Naive thymus-derived CD4-positive, alpha-beta T cell (primary cell): Measurements from ENCODE around the gene AGTR1. TPM values are rescaled to one million over a fixed set of nuclear protein-coding genes. Genes with fewer than 3 reads are reported as not detected.

Source experiments
- ATAC-seq: fragments of 150-1000 bp; cut with Tn5 transposase; 2 replicates; pipeline ENCODE4 v1.10.0; 2021; ENCODE audit warnings: mild to moderate bottlenecking, moderate library complexity
- CTCF ChIA-PET: fragments of 350-600 bp; sonication (Branson Sonifier 250); formaldehyde crosslinking; loops from one replicate; lab custom pipeline; 2021; ENCODE audit warnings: antibody characterized with exemption; lab: Charles Lee
- POLR2A ChIA-PET: fragments of 350-600 bp; sonication (Branson Sonifier 250); formaldehyde crosslinking; loops from one replicate; lab custom pipeline; 2021; ENCODE audit warnings: antibody characterized with exemption, inconsistent platforms; lab: Charles Lee
- DNase-seq, 9 donors: peaks; one replicate each; pipeline versions ENCODE4 v3.0.0 to v3.0.0-alpha.2; 2020 to 2022; ENCODE audit warnings: mixed read lengths in 1 of 9
- H3K27ac ChIP-seq: one replicate; pipeline ENCODE4 v1.7.0; 2013; ENCODE audit warnings: mild to moderate bottlenecking, low read depth, low read length, moderate library complexity
- H3K27me3 ChIP-seq, 2 donors: one replicate each; pipeline ENCODE4 v1.7.0; 2013; ENCODE audit warnings: low read length in 2 of 2, mild to moderate bottlenecking in 2 of 2, moderate library complexity in 2 of 2; ENCODE audit not compliant: control insufficient read depth in 2 of 2, insufficient read depth in 2 of 2
- H3K36me3 ChIP-seq, 3 experiments: 1 replicate in 2 of 3; 2 replicates in 1 of 3; pipeline ENCODE4 v1.7.0; 2013; ENCODE audit warnings: low read length in 3 of 3, mild to moderate bottlenecking in 3 of 3, moderate library complexity in 1 of 3; ENCODE audit not compliant: insufficient read depth in 3 of 3, control insufficient read depth in 2 of 3
- H3K4me1 ChIP-seq, 2 donors: one replicate each; pipeline ENCODE4 v1.7.0; 2013; ENCODE audit warnings: low read length in 2 of 2, mild to moderate bottlenecking in 2 of 2, moderate library complexity in 1 of 2; ENCODE audit not compliant: control insufficient read depth in 2 of 2, insufficient read depth in 2 of 2
- H3K4me3 ChIP-seq: 2 replicates; pipeline ENCODE4 v1.7.0; 2013; ENCODE audit warnings: mild to moderate bottlenecking, low read length
- H3K9me3 ChIP-seq, 3 experiments: 1 replicate in 2 of 3; 2 replicates in 1 of 3; pipeline ENCODE4 v1.7.0; 2013; ENCODE audit warnings: low read length in 3 of 3; ENCODE audit not compliant: control insufficient read depth in 2 of 3
- H3K27ac Mint-ChIP-seq, 9 donors: one replicate each; pipeline ENCODE4 v1.8.0; 2020 to 2022; ENCODE audit warnings: mixed read lengths in 9 of 9, mild to moderate bottlenecking in 8 of 9, moderate library complexity in 5 of 9, inconsistent platforms in 2 of 9
- H3K27me3 Mint-ChIP-seq, 5 donors: one replicate each; pipeline ENCODE4 v1.8.0; 2021 to 2022; ENCODE audit warnings: mixed read lengths in 5 of 5, mild to moderate bottlenecking in 1 of 5
- H3K36me3 Mint-ChIP-seq, 5 donors: one replicate each; pipeline ENCODE4 v1.8.0; 2020 to 2022; ENCODE audit warnings: mixed read lengths in 5 of 5, mild to moderate bottlenecking in 3 of 5, inconsistent platforms in 1 of 5
- H3K4me1 Mint-ChIP-seq, 7 donors: one replicate each; pipeline ENCODE4 v1.8.0; 2020 to 2022; ENCODE audit warnings: mixed read lengths in 7 of 7, mild to moderate bottlenecking in 3 of 7, inconsistent platforms in 1 of 7
- H3K4me3 Mint-ChIP-seq, 10 donors: one replicate each; pipeline ENCODE4 v1.8.0; 2020 to 2022; ENCODE audit warnings: mild to moderate bottlenecking in 10 of 10, mixed read lengths in 10 of 10, moderate library complexity in 6 of 10, inconsistent platforms in 2 of 10
- H3K9me3 Mint-ChIP-seq, 11 donors: one replicate each; pipeline ENCODE4 v1.8.0; 2020 to 2022; ENCODE audit warnings: mixed read lengths in 11 of 11, mild to moderate bottlenecking in 4 of 11, inconsistent platforms in 1 of 11, moderate library complexity in 1 of 11
- intact Hi-C, 2 donors: fragments of 100-400 bp; cut with micrococcal nuclease; formaldehyde crosslinking; loops; one replicate each; pipeline ENCODE4 v1.15.1; 2023
- polyA plus RNA-seq, 2 donors: library from polyadenylated mRNA; unstranded; fragments of 300-500 nt; fragmentation: Illumina TruSeq; gene quantifications; one replicate each; pipeline ENCODE4 v1.2.3, GENCODE V29; 2021
- total RNA-seq, 6 experiments: library from RNA in 5 of 6; stranded (reverse) in 5 of 6; gene quantifications; 1 replicate in 5 of 6; 2 replicates in 1 of 6; pipeline ENCODE4 v1.2.3 and lab custom pipeline; 2021 to 2026

AGTR1 gene
- total and polyA plus RNA-seq, 7 experiments from 2014 or later, result not detected

GRCh38 chr3:148792516-148792915 is 94.8 kb downstream of the AGTR1 start:
- Mint-ChIP-seq H3K9me3 (peaks cover 0 to 6% (median 0%) of the 10 kb centered on the region in 11 donors), H3K36me3 (no peaks in the 10 kb centered on the region)

More at GRCh38 chr3:148792516-148792915, 94.8 kb downstream of the AGTR1 start:
- no peaks in the 10 kb centered on the region for H3K9me3 ChIP-seq
- Mint-ChIP-seq H3K27ac (no peak overlapping the region), H3K4me3 (no peak overlapping the region), H3K27me3 (peaks cover 0 to 16% (median 0%) of the 10 kb centered on the region in 5 donors), H3K4me1 (no peaks in the 10 kb centered on the region)
- intact Hi-C loops, result no loop called here
- no peak for DNase-seq
- H3K36me3 ChIP-seq, result no peaks in the 10 kb centered on the region
- peak; percentile 61 for ATAC-seq
- H3K4me1 ChIP-seq, result no peaks in the 10 kb centered on the region
- no peak overlapping the region for H3K4me3 ChIP-seq
- H3K27me3 ChIP-seq, result peaks cover 0 to 3% of the 10 kb centered on the region in 2 donors
- no peak overlapping the region for H3K27ac ChIP-seq
- POLR2A ChIA-PET, result no interaction called here
- CTCF ChIA-PET, result no interaction called here

Other genes starting within 250 kb of the AGTR1 start
- gene CPB1, start 129.9 kb downstream of the AGTR1 start, total RNA-seq, result not detected
- not detected for gene CPB1, start 129.9 kb downstream of the AGTR1 start, polyA plus RNA-seq
- 1 to 10 TPM in 2 of 5 experiments, not detected in 3; 4.1 to 9.9 TPM for gene CPA3, start 167.4 kb downstream of the AGTR1 start, total RNA-seq
- not detected for gene CPA3, start 167.4 kb downstream of the AGTR1 start, polyA plus RNA-seq